B cell (primary cell): ENCODE data around the gene FOXA3. TPM values are rescaled to one million over a fixed set of nuclear protein-coding genes. Genes with fewer than 3 reads are reported as not detected.

Experiments
- ATAC-seq: fragments of 200-7000 bp; cut with Tn5 transposase; one replicate; pipeline ENCODE4 v1.10.0; 2021; ENCODE audit warnings: low read depth, mild to moderate bottlenecking, moderate number of reproducible peaks, moderate library complexity
- CTCF ChIA-PET: fragments of 350-600 bp; sonication (Branson Sonifier 250); formaldehyde crosslinking; loops from one replicate; lab custom pipeline; 2021; ENCODE audit warnings: antibody characterized with exemption, inconsistent platforms; lab: Charles Lee
- POLR2A ChIA-PET: fragments of 350-600 bp; sonication (Branson Sonifier 250); formaldehyde crosslinking; loops from one replicate; lab custom pipeline; 2021; ENCODE audit warnings: antibody characterized with exemption; lab: Charles Lee
- DNase-seq: peaks from one replicate; pipeline ENCODE4 v3.0.0; 2013
- H2AFZ ChIP-seq: 2 replicates; pipeline ENCODE4 v1.6.1; 2012; ENCODE audit warnings: mild to moderate bottlenecking, low read depth, low read length; ENCODE audit not compliant: insufficient read depth, poor library complexity, severe bottlenecking
- H3K27ac ChIP-seq, 2 donors: 1 replicate in 1 of 2; 2 replicates in 1 of 2; pipeline ENCODE4 v1.5.1; 2012 to 2013; ENCODE audit warnings: low read length in 2 of 2, mild to moderate bottlenecking in 2 of 2, moderate library complexity in 1 of 2
- H3K27me3 ChIP-seq, 4 experiments: fragments of 200-600 bp in 1 of 4; sonication (generic) in 1 of 4; replicated peaks in 1 of 4; 1 replicate in 2 of 4; 2 replicates in 2 of 4; pipeline versions ENCODE4 v1.6.1 to v1.7.0; 2013 to 2016; ENCODE audit warnings: low read length in 3 of 4, mild to moderate bottlenecking in 2 of 4, mixed read lengths in 1 of 4, moderate library complexity in 1 of 4; ENCODE audit not compliant: insufficient read depth in 4 of 4, control insufficient read depth in 3 of 4; ENCODE audit errors: control extremely low read depth in 1 of 4
- H3K36me3 ChIP-seq, 2 experiments: replicated peaks in 1 of 2; 1 replicate in 1 of 2; 2 replicates in 1 of 2; pipeline versions ENCODE4 v1.6.1 to v1.7.1; 2013; ENCODE audit warnings: low read length in 1 of 2; ENCODE audit not compliant: insufficient read depth in 2 of 2, control insufficient read depth in 1 of 2; ENCODE audit errors: control extremely low read depth in 1 of 2, extremely low read depth in 1 of 2
- H3K4me1 ChIP-seq, 2 donors: fragments of 200-600 bp in 1 of 2; sonication (generic) in 1 of 2; 1 replicate in 1 of 2; 2 replicates in 1 of 2; pipeline versions ENCODE4 v1.5.1 to v1.6.1; 2013 to 2017; ENCODE audit warnings: low read length in 2 of 2; ENCODE audit not compliant: control insufficient read depth in 2 of 2, insufficient read depth in 2 of 2
- H3K4me2 ChIP-seq: replicated peaks from 2 replicates; pipeline ENCODE3; 2012; ENCODE audit warnings: mild to moderate bottlenecking, low read depth, low read length; ENCODE audit not compliant: poor library complexity, severe bottlenecking
- H3K4me3 ChIP-seq, 5 experiments: fragments of 200-600 bp in 1 of 5; sonication (generic) in 1 of 5; 1 replicate in 3 of 5; 2 replicates in 2 of 5; pipeline versions ENCODE4 v1.5.1 to v1.7.0; 2011 to 2016; ENCODE audit warnings: low read length in 4 of 5, mild to moderate bottlenecking in 4 of 5, low read depth in 2 of 5, control low read depth in 1 of 5, moderate library complexity in 1 of 5; ENCODE audit not compliant: insufficient read depth in 1 of 5; ENCODE audit errors: control extremely low read depth in 1 of 5, extremely low read depth in 1 of 5
- H3K79me2 ChIP-seq: fragments of 200-600 bp; sonication (generic); one replicate; pipeline ENCODE4 v1.6.0; 2016; ENCODE audit warnings: low read length; ENCODE audit not compliant: control insufficient read depth, insufficient read depth
- H3K9ac ChIP-seq: fragments of 200-600 bp; sonication (generic); 2 replicates; pipeline ENCODE4 v1.6.1; 2017; ENCODE audit warnings: mild to moderate bottlenecking, low read length, moderate library complexity
- H3K9me3 ChIP-seq, 3 donors: one replicate each; pipeline versions ENCODE4 v1.6.1 to v1.7.1; 2013; ENCODE audit warnings: low read length in 2 of 3; ENCODE audit not compliant: control insufficient read depth in 2 of 3, insufficient read depth in 1 of 3; ENCODE audit errors: control extremely low read depth in 1 of 3
- H4K20me1 ChIP-seq: 2 replicates; pipeline ENCODE4 v1.6.0; 2012; ENCODE audit warnings: mild to moderate bottlenecking, low read length; ENCODE audit not compliant: insufficient read depth, control insufficient read depth, poor library complexity, severe bottlenecking
- H3K27ac Mint-ChIP-seq: one replicate; pipeline ENCODE4 v1.8.0; 2021; ENCODE audit warnings: mixed read lengths
- H3K27me3 Mint-ChIP-seq: one replicate; pipeline ENCODE4 v1.8.0; 2021; ENCODE audit warnings: mixed read lengths
- H3K4me1 Mint-ChIP-seq: one replicate; pipeline ENCODE4 v1.8.0; 2021; ENCODE audit warnings: mixed read lengths
- H3K4me3 Mint-ChIP-seq: one replicate; pipeline ENCODE4 v1.8.0; 2021; ENCODE audit warnings: mixed read lengths
- H3K9me3 Mint-ChIP-seq: one replicate; pipeline ENCODE4 v1.8.0; 2022; ENCODE audit warnings: mixed read lengths; ENCODE audit not compliant: insufficient read depth
- CTCF ChIP-seq: fragments of 200-600 bp; IDR thresholded peaks from one replicate; pipeline ENCODE4 v1.8.0; 2022; ENCODE audit warnings: antibody characterized with exemption, mild to moderate bottlenecking
- EZH2 ChIP-seq: IDR thresholded peaks from 2 replicates; pipeline ENCODE4 v1.6.1; 2012; ENCODE audit warnings: borderline replicate concordance, low read depth, mild to moderate bottlenecking, moderate library complexity, low read length; ENCODE audit not compliant: insufficient read depth, poor library complexity, severe bottlenecking
- WGBS: methylation state at CpG from one replicate; pipeline ENCODE4 v1.1.5; 2013; ENCODE audit warnings: missing lambda C conversion rate; ENCODE audit not compliant: insufficient coverage; 5-methylcytosine and 5-hydroxymethylcytosine counted together
- intact Hi-C: fragments of 100-400 bp; cut with micrococcal nuclease; formaldehyde crosslinking; loops from one replicate; pipeline ENCODE4 v1.10.0; 2022
- polyA plus RNA-seq: library from polyadenylated mRNA; depleted of rRNA; stranded (reverse); fragments of >200 nt; gene quantifications from 2 replicates; pipeline ENCODE4 v1.2.3, GENCODE V29; 2012
- total RNA-seq, 2 donors: library from RNA; stranded (reverse); fragments of 120-200 nt in 1 of 2; gene quantifications; 1 replicate in 1 of 2; 2 replicates in 1 of 2; pipeline versions ENCODE4 v1.2.3 to v1.2.4, GENCODE V29; 2013 to 2022

The FOXA3 gene
- total and polyA plus RNA-seq, 2 donors (not counting 1 experiment from before 2014, with no cell fraction given): not detected

- H3K27ac ChIP-seq: no peak overlapping the region
- H3K9me3 ChIP-seq: no peaks in the 10 kb centered on the region
- no peak overlapping the region for H3K9ac ChIP-seq
- WGBS: 91% methylated on average over 9 of the region's 10 CpGs
- peaks cover 20% of the 10 kb centered on the region for H3K79me2 ChIP-seq
- H3K27me3 Mint-ChIP-seq: peaks cover 10% of the 10 kb centered on the region
- H3K36me3 ChIP-seq: peaks cover 0 to 5% of the 10 kb centered on the region in 2 experiments
- no peak overlapping the region for H3K27ac Mint-ChIP-seq
- H3K4me1 ChIP-seq: peaks cover 16 to 19% of the 10 kb centered on the region in 2 donors
- intact Hi-C loops: no loop called here
- POLR2A ChIA-PET: no interaction called here
- H3K4me1 Mint-ChIP-seq: peaks cover 23% of the 10 kb centered on the region
- H4K20me1 ChIP-seq: no peaks in the 10 kb centered on the region
- DNase-seq: no peak
- no peak overlapping the region for H2AFZ ChIP-seq
- ATAC-seq: no peak
- no peak overlapping the region for H3K4me3 ChIP-seq
- no peak overlapping the region for H3K4me2 ChIP-seq
- H3K27me3 ChIP-seq: peaks cover 0 to 2% (median 0%) of the 10 kb centered on the region in 4 experiments
- CTCF ChIA-PET: no interaction called here
- no peak overlapping the region for H3K4me3 Mint-ChIP-seq
- H3K9me3 Mint-ChIP-seq: no peaks in the 10 kb centered on the region
- TF ChIP-seq CTCF: no peak
- TF ChIP-seq EZH2: no peak
These were observed 40.9 kb downstream of the FOXA3 start for GRCh38 chr19:45905011-45905410.

DNA sequence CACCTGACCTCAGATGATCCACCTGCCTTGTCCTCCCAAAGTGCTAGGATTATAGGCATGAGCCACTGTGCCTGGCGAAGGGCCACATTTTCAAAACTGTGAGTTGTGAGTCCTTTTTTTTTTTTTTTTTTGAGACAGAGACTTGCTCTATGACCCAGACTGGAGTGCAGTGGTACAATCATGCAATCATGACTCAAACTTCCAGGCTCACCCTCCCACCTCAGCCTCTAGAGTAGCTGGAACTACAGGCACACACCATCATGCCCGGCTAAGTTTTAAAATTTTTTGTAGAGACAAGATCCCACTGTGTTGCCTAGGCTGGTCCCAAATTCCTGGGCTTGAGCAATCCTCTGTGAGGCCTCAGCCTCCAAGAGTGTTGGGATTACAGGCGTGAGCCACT is 42.1 kb downstream of the FOXA3 start:
- no peak overlapping the region for H3K27ac ChIP-seq
- ATAC-seq: no peak
- intact Hi-C loops: no loop called here
- ChIA-PET CTCF (no interaction called here), POLR2A (no interaction called here)
- Mint-ChIP-seq H3K27ac (no peak overlapping the region), H3K4me3 (no peak overlapping the region), H3K27me3 (peaks cover 19% of the 10 kb centered on the region), H3K9me3 (no peaks in the 10 kb centered on the region), H3K4me1 (peaks cover 14% of the 10 kb centered on the region)
- no peaks in the 10 kb centered on the region for H3K9me3 ChIP-seq
- no peak for TF ChIP-seq CTCF
- TF ChIP-seq EZH2: no peak
- no peak overlapping the region for H3K4me3 ChIP-seq
- peaks cover 9% of the 10 kb centered on the region for H3K79me2 ChIP-seq
- peaks cover 8 to 10% of the 10 kb centered on the region in 2 donors for H3K4me1 ChIP-seq
- H4K20me1 ChIP-seq: no peaks in the 10 kb centered on the region
- H3K27me3 ChIP-seq: peaks cover 0 to 4% (median under 1%) of the 10 kb centered on the region in 4 experiments
- no peak for DNase-seq
- H3K9ac ChIP-seq: no peak overlapping the region
- WGBS: 86% methylated on average over 1 of the region's 3 CpGs
- no peaks in the 10 kb centered on the region for H3K36me3 ChIP-seq
- H2AFZ ChIP-seq: no peak overlapping the region
- H3K4me2 ChIP-seq: no peak overlapping the region
